Breast epithelium (tissue), 4 donors: ENCODE results near the gene TUFT1. TPM values are rescaled to one million over a fixed set of nuclear protein-coding genes. Genes with fewer than 3 reads are reported as not detected.

Experiments
- DNase-seq, 2 donors: peaks; one replicate each; pipeline ENCODE4 v3.0.0-alpha.2; 2019; ENCODE audit warnings: low spot score in 2 of 2
- H3K27ac ChIP-seq, 2 donors: fragments of 200-600 bp; sonication (generic) in 1 of 2; one replicate each; pipeline ENCODE4 v1.5.1; 2016 to 2019; ENCODE audit warnings: mild to moderate bottlenecking in 1 of 2
- H3K27me3 ChIP-seq, 2 donors: fragments of 200-600 bp; sonication (generic) in 1 of 2; one replicate each; pipeline versions ENCODE4 v1.5.1 to v1.6.0; 2017 to 2019; ENCODE audit warnings: control low read depth in 1 of 2, mild to moderate bottlenecking in 1 of 2
- H3K36me3 ChIP-seq: fragments of 200-600 bp; one replicate; pipeline ENCODE4 v1.5.1; 2019
- H3K4me1 ChIP-seq, 2 donors: fragments of 200-600 bp; sonication (generic); one replicate each; pipeline ENCODE4 v1.5.1; 2016 to 2019; ENCODE audit warnings: control low read depth in 1 of 2
- H3K4me3 ChIP-seq, 3 donors: fragments of 200-600 bp; sonication (generic); 1 replicate in 2 of 3; 2 replicates in 1 of 3; pipeline ENCODE4 v1.5.1; 2016 to 2019; ENCODE audit warnings: mild to moderate bottlenecking in 3 of 3, moderate library complexity in 2 of 3
- H3K9me3 ChIP-seq, 2 donors: fragments of 200-600 bp; sonication (generic) in 1 of 2; one replicate each; pipeline ENCODE4 v1.5.1; 2016 to 2019; ENCODE audit warnings: control low read depth in 1 of 2
- POLR2A ChIP-seq: fragments of 450-650 bp; IDR thresholded peaks from one replicate; pipeline ENCODE4 v1.6.1; 2016; ENCODE audit warnings: antibody characterized with exemption, mild to moderate bottlenecking, moderate library complexity
- POLR2AphosphoS5 ChIP-seq, 3 donors: sonication (generic); formaldehyde crosslinking; IDR thresholded peaks; one replicate each; pipeline ENCODE4 v1.6.1; 2017; ENCODE audit warnings: antibody characterized with exemption in 3 of 3
- intact Hi-C: fragments of 100-400 bp; cut with DNase I; formaldehyde crosslinking; loops from one replicate; pipeline ENCODE4 v1.15.1; 2023; ENCODE audit warnings: low total_unique reads
- total RNA-seq, 3 donors: library from RNA; depleted of rRNA; stranded (reverse); fragments of >200 nt; gene quantifications; one replicate each; pipeline ENCODE4 v1.1.0, GENCODE V29; 2016
- TF ChIP-seq, protein P1 (sequence below), 3 donors: fragments of 450-650 bp; IDR thresholded peaks; one replicate each; pipeline ENCODE4 v1.5.1; 2016 to 2017; ENCODE audit warnings: antibody characterized with exemption in 3 of 3, mild to moderate bottlenecking in 3 of 3, moderate library complexity in 3 of 3

Gene TUFT1
- total RNA-seq, 3 donors from 2014 or later, result 7.2 to 21.2 (median 13.4) TPM

DNA sequence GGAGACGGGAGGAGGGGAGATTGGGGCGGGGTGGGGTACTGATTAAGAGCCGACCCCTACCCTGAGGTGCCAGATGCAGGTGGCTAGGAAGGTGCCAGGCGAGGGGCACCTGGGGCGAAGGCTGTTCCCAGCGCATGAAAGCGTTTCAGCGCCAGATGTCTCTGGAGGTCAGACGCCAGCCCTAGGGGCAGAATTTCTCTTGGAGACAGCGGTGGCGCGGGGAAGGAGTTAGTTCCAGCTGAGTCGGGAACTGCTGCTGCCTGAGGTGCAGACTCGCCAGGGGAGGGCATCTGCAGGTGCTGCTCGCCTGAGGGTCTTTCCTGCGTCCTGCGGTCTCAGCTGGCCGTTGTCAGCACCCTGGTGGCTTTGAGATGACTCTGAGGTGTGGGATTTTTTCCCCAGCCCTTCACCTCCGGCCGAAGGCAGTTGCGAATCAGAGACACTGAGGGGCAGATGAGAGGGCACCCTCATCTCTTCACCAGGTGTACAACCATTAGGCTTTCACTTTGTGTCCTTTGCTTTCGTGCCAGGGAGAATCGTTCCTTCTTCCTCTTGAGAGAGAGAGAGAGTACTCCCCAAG lies 28.4 kb upstream of the TUFT1 start:
- TF ChIP-seq, protein P1, sequence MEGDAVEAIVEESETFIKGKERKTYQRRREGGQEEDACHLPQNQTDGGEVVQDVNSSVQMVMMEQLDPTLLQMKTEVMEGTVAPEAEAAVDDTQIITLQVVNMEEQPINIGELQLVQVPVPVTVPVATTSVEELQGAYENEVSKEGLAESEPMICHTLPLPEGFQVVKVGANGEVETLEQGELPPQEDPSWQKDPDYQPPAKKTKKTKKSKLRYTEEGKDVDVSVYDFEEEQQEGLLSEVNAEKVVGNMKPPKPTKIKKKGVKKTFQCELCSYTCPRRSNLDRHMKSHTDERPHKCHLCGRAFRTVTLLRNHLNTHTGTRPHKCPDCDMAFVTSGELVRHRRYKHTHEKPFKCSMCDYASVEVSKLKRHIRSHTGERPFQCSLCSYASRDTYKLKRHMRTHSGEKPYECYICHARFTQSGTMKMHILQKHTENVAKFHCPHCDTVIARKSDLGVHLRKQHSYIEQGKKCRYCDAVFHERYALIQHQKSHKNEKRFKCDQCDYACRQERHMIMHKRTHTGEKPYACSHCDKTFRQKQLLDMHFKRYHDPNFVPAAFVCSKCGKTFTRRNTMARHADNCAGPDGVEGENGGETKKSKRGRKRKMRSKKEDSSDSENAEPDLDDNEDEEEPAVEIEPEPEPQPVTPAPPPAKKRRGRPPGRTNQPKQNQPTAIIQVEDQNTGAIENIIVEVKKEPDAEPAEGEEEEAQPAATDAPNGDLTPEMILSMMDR (IDR thresholded peaks at IDR 0.05), result peak in 1 of 3 donors; percentile 20
- no peak for TF ChIP-seq POLR2A
- peak in 1 of 3 donors; percentile 13 for TF ChIP-seq POLR2AphosphoS5 (IDR thresholded peaks at IDR 0.05)
- Histone ChIP-seq H3K9me3 (no peaks in the 10 kb centered on the region), H3K27me3 (no peaks in the 10 kb centered on the region), H3K4me1 (no peaks in the 10 kb centered on the region), H3K27ac (peak overlapping the region; percentile 78 to 94), H3K36me3 (no peaks in the 10 kb centered on the region), H3K4me3 (peak overlapping the region; percentile 44 to 77 (median 74))
- intact Hi-C loops, result no loop called here
- peak; percentile 53 to 75 for DNase-seq

DNA sequence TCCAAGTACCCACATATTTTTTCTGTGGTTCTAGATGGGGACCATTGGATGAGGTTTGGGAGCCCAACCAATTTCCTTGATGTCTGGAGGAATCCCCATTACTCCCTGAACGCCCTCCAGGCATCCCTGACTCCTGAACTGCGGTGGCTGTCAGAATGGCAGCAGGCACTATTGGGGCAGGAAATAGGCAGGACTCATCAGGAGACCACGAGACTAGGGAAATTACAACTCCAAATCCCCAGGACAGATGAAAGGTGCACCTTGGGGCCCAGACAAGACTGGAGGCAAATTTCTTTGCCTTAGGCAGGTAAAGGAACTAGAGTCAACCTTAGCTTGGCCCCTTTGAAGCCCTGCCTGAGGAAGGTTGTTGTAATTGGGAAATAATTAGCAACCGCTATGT lies 27.8 kb upstream of the TUFT1 start:
- Histone ChIP-seq H3K27ac (peak overlapping the region; percentile 94 to 95), H3K9me3 (no peaks in the 10 kb centered on the region), H3K4me3 (peak overlapping the region in 2 of 3 donors; percentile 74 to 77), H3K27me3 (no peaks in the 10 kb centered on the region), H3K36me3 (no peaks in the 10 kb centered on the region), H3K4me1 (no peaks in the 10 kb centered on the region)
- no peak for DNase-seq
- intact Hi-C loops, result no loop called here
- TF ChIP-seq POLR2A (no peak), POLR2AphosphoS5 (IDR thresholded peaks at IDR 0.05) (no peak)
- TF ChIP-seq, protein P1 (IDR thresholded peaks at IDR 0.05), result no peak

DNA sequence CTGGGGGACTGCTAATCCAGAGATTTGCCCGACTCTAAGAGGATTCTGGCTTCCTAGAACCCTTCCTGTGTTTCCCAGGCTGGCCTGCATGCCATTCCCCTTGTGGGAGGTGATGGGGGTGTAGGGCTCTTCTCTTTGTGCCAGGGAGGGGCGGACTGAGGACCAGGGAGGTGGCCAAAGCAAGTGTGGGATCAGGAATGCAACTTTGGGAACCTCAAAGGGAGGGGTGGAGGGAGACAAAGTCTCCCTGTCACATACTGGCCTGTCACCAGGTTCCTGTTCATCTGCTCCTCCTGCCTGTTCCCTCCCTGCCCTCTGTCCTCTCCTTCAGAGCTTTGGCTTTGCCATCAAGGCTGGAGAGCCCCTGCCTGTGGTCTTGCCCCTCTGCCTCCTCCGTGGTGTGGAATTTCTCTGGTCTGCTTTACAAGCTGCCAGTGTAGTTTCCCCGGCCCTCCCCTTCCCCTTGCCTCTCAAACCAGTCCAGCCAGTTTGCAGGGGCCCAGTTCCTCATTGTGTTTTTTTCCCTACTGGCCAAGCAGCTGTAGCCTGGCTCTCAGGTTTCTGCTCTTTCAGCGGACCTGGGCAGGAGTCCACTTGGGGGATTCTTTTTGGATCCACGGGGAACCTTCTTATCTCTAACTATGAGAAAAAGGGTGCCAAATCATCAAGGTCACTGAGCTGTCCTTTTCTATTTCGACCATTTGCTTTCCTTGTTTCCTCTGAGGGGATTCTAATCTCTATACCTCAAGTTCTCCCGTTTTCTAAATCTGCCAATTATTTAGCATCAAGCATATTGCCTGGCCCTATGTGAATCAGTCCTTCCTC lies 27.1 kb upstream of the TUFT1 start:
- no peaks in the 10 kb centered on the region for H3K36me3 ChIP-seq
- H3K4me1 ChIP-seq, result no peaks in the 10 kb centered on the region
- TF ChIP-seq POLR2AphosphoS5 (IDR thresholded peaks at IDR 0.05) (peak in 1 of 3 donors; percentile 60), POLR2A (no peak)
- TF ChIP-seq, protein P1 (IDR thresholded peaks at IDR 0.05), result no peak
- peak overlapping the region in 2 of 3 donors; percentile 74 to 77 for H3K4me3 ChIP-seq
- H3K27me3 ChIP-seq, result no peaks in the 10 kb centered on the region
- DNase-seq, result peak; percentile 84 to 86
- intact Hi-C loops, result no loop called here
- H3K27ac ChIP-seq, result peak overlapping the region; percentile 94 to 95
- H3K9me3 ChIP-seq, result no peaks in the 10 kb centered on the region

DNA sequence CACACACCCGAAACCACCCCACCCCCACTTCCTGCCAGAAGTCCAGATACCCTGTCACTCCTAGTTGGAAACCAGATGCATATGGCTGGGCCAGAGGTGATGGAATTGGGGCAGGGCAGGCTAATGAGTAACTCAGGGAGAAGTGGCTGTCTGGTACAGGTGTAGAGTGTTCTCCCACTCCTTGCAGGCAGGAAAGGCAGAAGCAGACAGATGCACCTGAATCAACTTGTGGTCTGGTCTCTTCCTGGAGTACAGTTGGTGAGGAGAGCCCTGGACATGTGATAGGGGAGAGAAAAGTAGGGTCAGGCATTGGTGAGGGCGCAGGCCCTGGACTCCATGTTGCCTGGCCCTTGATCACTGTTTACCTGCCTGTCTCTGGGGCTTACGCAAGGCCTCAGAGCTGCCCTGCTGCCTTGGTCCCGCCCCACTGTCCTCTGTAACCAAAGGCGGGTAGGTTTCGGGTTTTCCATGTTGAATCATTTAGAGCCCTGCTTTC lies 26.4 kb upstream of the TUFT1 start:
- TF ChIP-seq POLR2AphosphoS5 (IDR thresholded peaks at IDR 0.05), result peak in 1 of 3 donors; percentile 11
- TF ChIP-seq, protein P1 (IDR thresholded peaks at IDR 0.05), result no peak
- no peak for TF ChIP-seq POLR2A
- no peaks in the 10 kb centered on the region for H3K36me3 ChIP-seq
- no peaks in the 10 kb centered on the region for H3K9me3 ChIP-seq
- H3K4me1 ChIP-seq, result no peaks in the 10 kb centered on the region
- intact Hi-C loops, result loop anchor here (2.0 kb wide), 1 partner anchor 53 kb away; no protein-coding TSS in a partner anchor
- DNase-seq, result peak; percentile 58 to 59
- H3K27me3 ChIP-seq, result no peaks in the 10 kb centered on the region
- peak overlapping the region; percentile 94 to 95 for H3K27ac ChIP-seq
- H3K4me3 ChIP-seq, result peak overlapping the region in 2 of 3 donors; percentile 74 to 77

DNA sequence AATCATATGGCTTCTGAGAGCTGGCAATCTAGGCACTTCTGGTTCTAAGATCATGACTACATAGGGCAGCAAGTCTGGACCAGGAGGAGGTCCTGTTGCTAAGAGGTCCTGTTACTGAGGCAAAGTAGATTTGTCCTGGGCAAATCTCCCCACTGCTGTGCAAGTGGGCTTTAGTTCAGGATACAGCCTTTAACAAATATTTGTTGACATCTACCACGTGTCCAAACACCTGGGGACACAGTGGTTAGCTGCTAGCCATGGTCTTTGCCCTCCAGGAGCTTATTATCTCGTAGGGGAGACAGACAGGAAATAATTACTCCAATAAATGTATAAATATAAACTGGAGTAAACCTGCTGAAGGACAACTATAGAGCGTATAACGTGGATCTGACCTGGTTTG lies 25.7 kb upstream of the TUFT1 start:
- intact Hi-C loops, result loop anchor here (2.0 kb wide), 1 partner anchor 52 kb away; no protein-coding TSS in a partner anchor
- Histone ChIP-seq H3K36me3 (no peaks in the 10 kb centered on the region), H3K4me1 (no peaks in the 10 kb centered on the region), H3K27ac (peak overlapping the region; percentile 94 to 95), H3K27me3 (no peaks in the 10 kb centered on the region), H3K9me3 (no peaks in the 10 kb centered on the region), H3K4me3 (no peak overlapping the region)
- TF ChIP-seq, protein P1 (IDR thresholded peaks at IDR 0.05), result no peak
- TF ChIP-seq POLR2AphosphoS5 (IDR thresholded peaks at IDR 0.05) (no peak), POLR2A (no peak)
- no peak for DNase-seq
